Stromal cell of bone marrow (primary cell): ENCODE measurements around the gene EHD4.
A peak's percentile ranks its signal among the peaks of the same experiment; 100 is the strongest.

Source experiments
- DNase-seq: peaks from one replicate; pipeline ENCODE4 v3.0.0-alpha.2; 2012; ENCODE audit warnings: low read depth

The EHD4 gene

GRCh38 chr15:41994772-41995475, 22.6 kb upstream of the EHD4 start:
- no peak for DNase-seq

GRCh38 chr15:41994171-41994650, 21.9 kb upstream of the EHD4 start:
- no peak for DNase-seq

GRCh38 chr15:41993472-41994170, 21.3 kb upstream of the EHD4 start:
- DNase-seq = no peak

GRCh38 chr15:41992803-41993190, 20.4 kb upstream of the EHD4 start:
- no peak for DNase-seq

GRCh38 chr15:41992151-41992802, 19.9 kb upstream of the EHD4 start:
- no peak for DNase-seq

- DNase-seq = no peak
These were observed 18.3 kb upstream of the EHD4 start for GRCh38 chr15:41990691-41991090.

GRCh38 chr15:41990243-41990605, 17.9 kb upstream of the EHD4 start:
- no peak for DNase-seq

GRCh38 chr15:41989573-41990242, 17.4 kb upstream of the EHD4 start:
- DNase-seq = peak; percentile 39

- no peak for DNase-seq
These were observed 16.7 kb upstream of the EHD4 start for GRCh38 chr15:41988896-41989572.

GRCh38 chr15:41987925-41988275, 15.5 kb upstream of the EHD4 start:
- no peak for DNase-seq

GRCh38 chr15:41987246-41987924, 15.0 kb upstream of the EHD4 start:
- no peak for DNase-seq

GRCh38 chr15:41985236-41986160, 13.1 kb upstream of the EHD4 start:
- DNase-seq = no peak

- no peak for DNase-seq
These were observed 12.3 kb upstream of the EHD4 start for GRCh38 chr15:41984622-41985021.

GRCh38 chr15:41983621-41984571, 11.5 kb upstream of the EHD4 start:
- no peak for DNase-seq

- no peak for DNase-seq
These were observed 10.9 kb upstream of the EHD4 start for GRCh38 chr15:41983221-41983620.

- no peak for DNase-seq
These were observed 10.0 kb upstream of the EHD4 start for GRCh38 chr15:41982133-41982930.

- no peak for DNase-seq
These were observed 9.2 kb upstream of the EHD4 start for GRCh38 chr15:41981371-41982132.
